Measurements from ENCODE around the gene IDH3A. TPM values are rescaled to one million over a fixed set of nuclear protein-coding genes. Genes with fewer than 3 reads are reported as not detected.
A peak's percentile ranks its signal among the peaks of the same experiment; 100 is the strongest.

IDH3A gene
- total RNA-seq, 1 experiment from 2014 or later = 116 TPM

- in situ Hi-C loops (cut with HindIII; ENCODE audit: low pct_unique_long_range_greater_than_20kb, low sequenced_read_pairs) = no loop called here
- ATAC-seq = no peak
Observed at GRCh38 chr15:78213425-78213750, 64.2 kb downstream of the IDH3A start.

GRCh38 chr15:78213956-78214355, 64.8 kb downstream of the IDH3A start:
- H3K9me3 ChIP-seq (ENCODE audit: control insufficient read depth, insufficient read depth, low read depth, low read length) = no peaks in the 10 kb centered on the region
- TF ChIP-seq CTCF (IDR thresholded peaks at IDR 0.05) (no peak), REST (IDR thresholded peaks at IDR 0.05; ENCODE audit: insufficient read depth in 1 of 2, low read depth in 2 of 2, low read length in 1 of 2) (no peak), POLR2AphosphoS5 (IDR thresholded peaks at IDR 0.05; ENCODE audit: low read depth, low read length) (no peak), SIN3A (IDR thresholded peaks at IDR 0.05; ENCODE audit: borderline replicate concordance, insufficient read depth, low read depth, low read length) (no peak), TCF7L2 (IDR thresholded peaks at IDR 0.05; ENCODE audit: low read depth, low read length) (no peak)
- peaks cover 59% of the 10 kb centered on the region for H3K4me1 ChIP-seq (ENCODE audit: control insufficient read depth, insufficient read depth, low read length)
- ChIA-PET POLR2A (no interaction called here), CTCF (no interaction called here)
- BruUV-seq (replicated peaks) = no TSS peak
- H3K27me3 ChIP-seq (ENCODE audit: control insufficient read depth, insufficient read depth, low read length) = no peaks in the 10 kb centered on the region
- H3K27ac ChIP-seq (ENCODE audit: low read length) = no peak overlapping the region
- no peak for ATAC-seq
- intact Hi-C loops (cut with micrococcal nuclease; ENCODE audit: unreplicated experiment) = no loop called here
- H3K36me3 ChIP-seq (ENCODE audit: control insufficient read depth, insufficient read depth, low read length) = no peaks in the 10 kb centered on the region
- H3K4me3 ChIP-seq (ENCODE audit: low read depth in 2 of 2, low read length in 2 of 2) = no peak overlapping the region
- in situ Hi-C loops (cut with HindIII; ENCODE audit: low pct_unique_long_range_greater_than_20kb, low sequenced_read_pairs) = no loop called here
- no peak for DNase-seq (ENCODE audit: low read depth, low spot score)

More at GRCh38 chr15:78213425-78213750, 64.2 kb downstream of the IDH3A start:
- DNase-seq (ENCODE audit: low read depth, low spot score) = no peak
- Histone ChIP-seq H3K27me3 (ENCODE audit: control insufficient read depth, insufficient read depth, low read length) (no peaks in the 10 kb centered on the region), H3K9me3 (ENCODE audit: control insufficient read depth, insufficient read depth, low read depth, low read length) (no peaks in the 10 kb centered on the region), H3K4me3 (ENCODE audit: low read depth in 2 of 2, low read length in 2 of 2) (no peak overlapping the region), H3K36me3 (ENCODE audit: control insufficient read depth, insufficient read depth, low read length) (no peaks in the 10 kb centered on the region), H3K27ac (ENCODE audit: low read length) (peak overlapping the region; percentile 63), H3K4me1 (ENCODE audit: control insufficient read depth, insufficient read depth, low read length) (peaks cover 59% of the 10 kb centered on the region)
- intact Hi-C loops (cut with micrococcal nuclease; ENCODE audit: unreplicated experiment) = no loop called here
- TF ChIP-seq REST (IDR thresholded peaks at IDR 0.05; ENCODE audit: insufficient read depth in 1 of 2, low read depth in 2 of 2, low read length in 1 of 2) = no peak
- TF ChIP-seq POLR2AphosphoS5 (IDR thresholded peaks at IDR 0.05; ENCODE audit: low read depth, low read length) = no peak
- no peak for TF ChIP-seq SIN3A (IDR thresholded peaks at IDR 0.05; ENCODE audit: borderline replicate concordance, insufficient read depth, low read depth, low read length)
- TF ChIP-seq TCF7L2 (IDR thresholded peaks at IDR 0.05; ENCODE audit: low read depth, low read length) = no peak
- TF ChIP-seq CTCF (IDR thresholded peaks at IDR 0.05) = no peak
- ChIA-PET CTCF (interaction anchor here (0.6 kb wide), 1 partner anchor 82 kb away, joined by 3 read pairs; no protein-coding TSS in a partner anchor), POLR2A (no interaction called here)
- BruUV-seq (replicated peaks) = no TSS peak
